K562 (cell line): ENCODE data around the gene CACTIN. TPM values are rescaled to one million over a fixed set of nuclear protein-coding genes. Genes with fewer than 3 reads are reported as not detected.
A peak's percentile ranks its signal among the peaks of the same experiment; 100 is the strongest.

ENCODE experiments used
- DEAF1 ChIP-seq: fragments of 450-650 bp; formaldehyde crosslinking; IDR thresholded peaks from 2 replicates; pipeline ENCODE4 v1.4.0; 2020; ENCODE audit warnings: mild to moderate bottlenecking, moderate library complexity
- E2F6 ChIP-seq, 2 experiments: IDR thresholded peaks; 2 replicates each; pipeline ENCODE4 v1.6.1; 2011; ENCODE audit warnings: borderline replicate concordance in 1 of 2, control low read depth in 1 of 2, low read depth in 1 of 2, low read length in 1 of 2, mild to moderate bottlenecking in 1 of 2, mixed read lengths in 1 of 2, moderate library complexity in 1 of 2; ENCODE audit not compliant: insufficient read depth in 1 of 2, insufficient read length in 1 of 2, poor library complexity in 1 of 2, severe bottlenecking in 1 of 2; ENCODE audit errors: extremely low read depth in 1 of 2
- EGR1 ChIP-seq: fragments of 450-650 bp; conservative IDR thresholded peaks from 2 replicates; pipeline ENCODE4 v1.6.1; 2017; ENCODE audit warnings: mild to moderate bottlenecking
- GABPB1 ChIP-seq: sonication (generic); formaldehyde crosslinking; IDR thresholded peaks from 2 replicates; pipeline ENCODE4 v1.8.0; 2022; ENCODE audit warnings: mild to moderate bottlenecking, missing genetic modification reagents
- GABPB2 ChIP-seq: fragments of 250-450 bp; sonication (Bioruptor Pico); conservative IDR thresholded peaks from 2 replicates; pipeline ENCODE4 v1.5.1; 2021; ENCODE audit warnings: mild to moderate bottlenecking
- GATAD2A ChIP-seq: fragments of 450-650 bp; IDR thresholded peaks from 2 replicates; pipeline ENCODE4 v1.6.1; 2017
- HNRNPLL ChIP-seq: fragments of 200-400 bp; formaldehyde crosslinking; IDR thresholded peaks from 2 replicates; pipeline ENCODE4 v1.6.1; 2017; ENCODE audit warnings: low read length, low read depth, mild to moderate bottlenecking; ENCODE audit not compliant: poor library complexity, severe bottlenecking
- MLX ChIP-seq, 2 experiments: fragments of 450-650 bp in 1 of 2; sonication (generic) in 1 of 2; formaldehyde crosslinking; conservative IDR thresholded peaks; 2 replicates each; pipeline versions ENCODE4 v1.4.0 to v1.8.1; 2020 to 2022; ENCODE audit warnings: mild to moderate bottlenecking in 1 of 2, missing genetic modification reagents in 1 of 2
- MXD1 ChIP-seq: fragments of 250-450 bp; sonication (Bioruptor Pico); IDR thresholded peaks from 2 replicates; pipeline ENCODE4 v1.8.0; 2021; ENCODE audit warnings: borderline replicate concordance, mild to moderate bottlenecking, moderate library complexity; ENCODE audit not compliant: poor library complexity, severe bottlenecking
- NFRKB ChIP-seq: fragments of 450-650 bp; IDR thresholded peaks from 2 replicates; pipeline ENCODE4 v1.6.1; 2016; ENCODE audit warnings: low read depth
- NR2C1 ChIP-seq, 2 experiments: fragments of 450-650 bp; IDR thresholded peaks; 2 replicates each; pipeline ENCODE4 v1.6.1; 2017; ENCODE audit warnings: mild to moderate bottlenecking in 2 of 2, antibody characterized with exemption in 1 of 2, inconsistent platforms in 1 of 2, missing compliant biosample characterization in 1 of 2, missing genetic modification characterization in 1 of 2
- PHF21A ChIP-seq: fragments of 450-650 bp; IDR thresholded peaks from 2 replicates; pipeline ENCODE4 v1.6.1; 2017; ENCODE audit warnings: low read depth, borderline replicate concordance
- PURB ChIP-seq: sonication (generic); formaldehyde crosslinking; IDR thresholded peaks from 2 replicates; pipeline ENCODE4 v1.9.0; 2021; ENCODE audit warnings: low read depth, mild to moderate bottlenecking, missing genetic modification reagents
- SMARCA4 ChIP-seq: fragments of 450-650 bp; IDR thresholded peaks from 2 replicates; pipeline ENCODE4 v1.6.1; 2016
- SNRNP70 ChIP-seq: fragments of 200-400 bp; formaldehyde crosslinking; optimal IDR thresholded peaks from 2 replicates; pipeline ENCODE3; 2017; ENCODE audit warnings: low read depth, low read length
- TCF15 ChIP-seq: fragments of 250-450 bp; sonication (Bioruptor Pico); IDR thresholded peaks from 2 replicates; pipeline ENCODE4 v1.8.0; 2022; ENCODE audit warnings: moderate library complexity, mild to moderate bottlenecking, inconsistent platforms
- TCFL5 ChIP-seq: fragments of 250-450 bp; sonication (Bioruptor Pico); conservative IDR thresholded peaks from 2 replicates; pipeline ENCODE4 v1.6.1; 2021; ENCODE audit warnings: mild to moderate bottlenecking, moderate library complexity, matching md5 sums
- ZNF146 ChIP-seq: IDR thresholded peaks from one replicate; pipeline ENCODE4 v1.6.1; 2018; ENCODE audit warnings: missing compliant biosample characterization; ENCODE audit not compliant: unreplicated experiment
- ZNF274 ChIP-seq: IDR thresholded peaks from 2 replicates; pipeline ENCODE4 v1.6.1; 2011; ENCODE audit warnings: low read depth, mild to moderate bottlenecking, low read length, moderate library complexity, borderline replicate concordance
- ZNF436 ChIP-seq: fragments of 250-450, 450-650 bp; sonication (Bioruptor Pico); formaldehyde crosslinking; IDR thresholded peaks from 2 replicates; pipeline ENCODE4 v1.7.0; 2020; ENCODE audit warnings: mild to moderate bottlenecking
- polyA plus RNA-seq, 8 experiments: library from polyadenylated mRNA; depleted of rRNA in 4 of 8; stranded (reverse) in 5 of 8; unstranded in 3 of 8; fragments of >200 nt; fragmentation: Nextera tagmentation in 2 of 8; fragmentation: Illumina TruSeq in 1 of 8; extraction: Ambion mirVana in 2 of 8; extraction: Trizol in 1 of 8; gene quantifications; 2 replicates each; pipeline versions ENCODE4 v1.2.1 to v1.2.3, GENCODE V29; 2011 to 2014; ENCODE audit warnings: inconsistent platforms in 1 of 8, missing spikeins in 1 of 8
- total RNA-seq, 7 experiments: library from RNA; depleted of rRNA in 6 of 7; stranded (reverse); fragments of >200 nt in 6 of 7; fragmentation: Illumina TruSeq in 2 of 7; extraction: Trizol in 2 of 7; gene quantifications; 2 replicates each; pipeline versions ENCODE4 v1.2.1 to v1.2.3, GENCODE V29; 2011 to 2021; ENCODE audit warnings: low replicate concordance in 1 of 7

CACTIN gene
- total and polyA plus RNA-seq, 9 of the 15 experiments (the other 6 are each of a cell fraction or from before 2014, with no cell fraction given) = 0.15 to 49.2 (median 15.0) TPM

- no peak for TF ChIP-seq NR2C1 (IDR thresholded peaks at IDR 0.05)
- TF ChIP-seq NR2C1 (tag; IDR thresholded peaks at IDR 0.05) = peak; percentile 16; the same call in 1 of the 2 replicates
- no peak for TF ChIP-seq SNRNP70
- no peak for TF ChIP-seq DEAF1 (CRISPR knock-in tag)
- no peak for TF ChIP-seq PHF21A
- no peak for TF ChIP-seq HNRNPLL
- TF ChIP-seq MXD1 = no peak
- TF ChIP-seq SMARCA4 = no peak; the same call in 1 of the 2 replicates
- no peak for TF ChIP-seq TCF15
- TF ChIP-seq TCFL5 = no peak
- TF ChIP-seq NFRKB = peak; percentile 98
- no peak for TF ChIP-seq ZNF274
- no peak for TF ChIP-seq GABPB2
- TF ChIP-seq E2F6 (IDR thresholded peaks at IDR 0.05; ENCODE audit: borderline replicate concordance in 1 of 2, extremely low read depth in 1 of 2, insufficient read depth in 1 of 2, insufficient read length in 1 of 2, low read depth in 1 of 2, low read length in 1 of 2, poor library complexity in 1 of 2, severe bottlenecking in 1 of 2) = peak in 1 of 2 experiments; percentile 58
- TF ChIP-seq ZNF146 (CRISPR knock-in tag) = no peak
- no peak for TF ChIP-seq MLX (CRISPR knock-in tag; conservative IDR thresholded peaks at IDR 0.05)
- TF ChIP-seq PURB (CRISPR knock-in tag) = no peak
- peak; percentile 51; the same call in 1 of the 2 replicates for TF ChIP-seq GATAD2A
- TF ChIP-seq EGR1 = peak; percentile 77
- TF ChIP-seq GABPB1 (CRISPR knock-in tag) = peak; percentile 10; the same call in 1 of the 2 replicates
- no peak for TF ChIP-seq ZNF436 (CRISPR knock-in tag)
These were observed 18.4 kb downstream of the CACTIN start (continued) for GRCh38 chr19:3608079-3608641.
